A549 (cell line): Measurements from ENCODE around the gene PHC2. TPM values are rescaled to one million over a fixed set of nuclear protein-coding genes. Genes with fewer than 3 reads are reported as not detected.

Experiments used
- ATAC-seq, 2 experiments: fragments of 200-7000 bp in 1 of 2; fragments of >200 bp in 1 of 2; cut with Nextera tagmentation in 1 of 2; cut with Tn5 transposase in 1 of 2; 3 replicates each; pipeline versions ENCODE4 v1.8.0 to v1.9.1; 2018 to 2020; ENCODE audit warnings: mild to moderate bottlenecking in 1 of 2, moderate library complexity in 1 of 2
- CTCF ChIA-PET: fragments of 300-600 bp; sonication (Branson Sonifier 250); formaldehyde crosslinking; extraction: SDS; loops from one replicate; lab custom pipeline; 2021; ENCODE audit warnings: antibody characterized with exemption, inconsistent platforms; lab: Yijun Ruan, JAX
- POLR2A ChIA-PET: fragments of 350-600 bp; formaldehyde crosslinking; extraction: SDS; loops from one replicate; lab custom pipeline; 2021; ENCODE audit warnings: antibody characterized with exemption, inconsistent platforms; lab: Yijun Ruan, JAX
- DNase-seq, 2 experiments: peaks; one replicate each; pipeline versions ENCODE4 v3.0.0 to v3.0.0-alpha.2; 2011 to 2016; ENCODE audit warnings: low read depth in 1 of 2, low spot score in 1 of 2
- FAIRE-seq: peaks from 2 replicates; lab custom pipeline; 2011; peaks lifted over from hg19 to GRCh38; lab: Jason Lieb, UNC
- H3K27ac ChIP-seq, 2 experiments: fragments of >200 bp; sonication (Bioruptor Twin); formaldehyde crosslinking; 3 replicates each; pipeline ENCODE4 v1.5.1; 2016 to 2017
- H3K4me1 ChIP-seq: fragments of >200 bp; sonication (Bioruptor Twin); formaldehyde crosslinking; 3 replicates; pipeline ENCODE4 v1.6.1; 2016
- H3K4me2 ChIP-seq: fragments of >200 bp; sonication (Bioruptor Twin); formaldehyde crosslinking; 3 replicates; pipeline ENCODE4 v1.6.1; 2016
- H3K4me3 ChIP-seq: fragments of >200 bp; sonication (Bioruptor Twin); formaldehyde crosslinking; 3 replicates; pipeline ENCODE4 v1.5.1; 2016
- H3K9me3 ChIP-seq: fragments of >200 bp; sonication (Bioruptor Twin); formaldehyde crosslinking; 3 replicates; pipeline ENCODE4 v1.6.1; 2016
- EHMT2 ChIP-seq: fragments of 200-600 bp; sonication (generic); IDR thresholded peaks from 2 replicates; pipeline ENCODE4 v1.6.1; 2016; ENCODE audit warnings: antibody characterized with exemption, low read depth, mild to moderate bottlenecking, moderate library complexity
- FOXS1 ChIP-seq: fragments of 250-450 bp; sonication (Bioruptor Pico); IDR thresholded peaks from 2 replicates; pipeline ENCODE4 v1.5.0; 2020; ENCODE audit warnings: mild to moderate bottlenecking, moderate library complexity
- GATA3 ChIP-seq: IDR thresholded peaks from 2 replicates; pipeline ENCODE4 v1.6.1; 2012; ENCODE audit warnings: borderline replicate concordance
- HDAC2 ChIP-seq: fragments of 200-600 bp; sonication (generic); IDR thresholded peaks from 2 replicates; pipeline ENCODE4 v1.6.1; 2016
- HEYL ChIP-seq: fragments of 250-450 bp; sonication (Bioruptor Pico); IDR thresholded peaks from 2 replicates; pipeline ENCODE4 v1.8.0; 2021; ENCODE audit warnings: mild to moderate bottlenecking, moderate library complexity
- HOXB13 ChIP-seq: fragments of 250-450 bp; sonication (Bioruptor Pico); IDR thresholded peaks from 2 replicates; pipeline ENCODE4 v1.5.0; 2020; ENCODE audit warnings: low read depth, mild to moderate bottlenecking, moderate library complexity
- JUNB ChIP-seq: fragments of >200 bp; sonication (Bioruptor Twin); formaldehyde crosslinking; IDR thresholded peaks from 2 replicates; pipeline ENCODE4 v1.6.1; 2016
- MAFK ChIP-seq: fragments of 450-650 bp; IDR thresholded peaks from 2 replicates; pipeline ENCODE4 v1.6.1; 2014; ENCODE audit not compliant: partially characterized antibody
- MYC ChIP-seq: IDR thresholded peaks from 2 replicates; pipeline ENCODE4 v1.6.1; 2012; ENCODE audit warnings: mild to moderate bottlenecking, inconsistent platforms, low read length, improper control_type of control experiment, borderline replicate concordance
- PHF8 ChIP-seq: fragments of 200-600 bp; sonication (generic); IDR thresholded peaks from 2 replicates; pipeline ENCODE4 v1.6.1; 2016; ENCODE audit warnings: low read depth, mild to moderate bottlenecking, antibody characterized with exemption, moderate library complexity, borderline replicate concordance
- RAD21 ChIP-seq, 2 experiments: fragments of >200 bp in 1 of 2; sonication (Bioruptor Twin) in 1 of 2; formaldehyde crosslinking in 1 of 2; IDR thresholded peaks in 1 of 2; conservative IDR thresholded peaks in 1 of 2; 2 replicates in 1 of 2; 3 replicates in 1 of 2; pipeline ENCODE4 v1.6.1; 2012 to 2018; ENCODE audit warnings: inconsistent platforms in 1 of 2
- RFX5 ChIP-seq: fragments of 450-650 bp; IDR thresholded peaks from 2 replicates; pipeline ENCODE4 v1.7.1; 2014; ENCODE audit warnings: antibody characterized with exemption, mild to moderate bottlenecking, moderate library complexity
- TFCP2L1 ChIP-seq: fragments of 250-450 bp; sonication (Bioruptor Pico); IDR thresholded peaks from 2 replicates; pipeline ENCODE4 v1.5.0; 2021; ENCODE audit warnings: mild to moderate bottlenecking
- TP53 ChIP-seq: fragments of 250-450 bp; sonication (Bioruptor Pico); IDR thresholded peaks from 2 replicates; pipeline ENCODE4 v1.5.0; 2021; ENCODE audit warnings: mild to moderate bottlenecking, moderate library complexity
- ZFP36 ChIP-seq: fragments of 450-650 bp; IDR thresholded peaks from 2 replicates; pipeline ENCODE4 v1.6.1; 2014; ENCODE audit warnings: borderline replicate concordance; ENCODE audit not compliant: partially characterized antibody
- WGBS: methylation state at CpG from one replicate; pipeline ENCODE4 v1.1.6; 2017; ENCODE audit errors: missing lambda C conversion rate; 5-methylcytosine and 5-hydroxymethylcytosine counted together
- polyA plus RNA-seq, 4 experiments: library from polyadenylated mRNA; depleted of rRNA in 3 of 4; stranded (reverse); fragments of >200 nt; fragmentation: RNase III in 1 of 4; extraction: RNeasy Plus Mini Kit Qiagen cat#74134 plus additional on column Dnase treatment in 1 of 4; gene quantifications; 2 replicates in 3 of 4; 3 replicates in 1 of 4; pipeline ENCODE4 v1.2.3, GENCODE V29; 2011 to 2017
- TF ChIP-seq, protein P1 (sequence below): fragments of 200-600 bp; sonication (generic); IDR thresholded peaks from 2 replicates; pipeline ENCODE4 v1.6.1; 2016; ENCODE audit warnings: antibody characterized with exemption, mild to moderate bottlenecking, moderate library complexity
- TF ChIP-seq, protein P2 (sequence below): fragments of >200 bp; sonication (Bioruptor Twin); formaldehyde crosslinking; IDR thresholded peaks from 3 replicates; pipeline ENCODE4 v1.6.1; 2016
- TF ChIP-seq, protein P3 (sequence below): fragments of 150-350 bp; IDR thresholded peaks from 2 replicates; pipeline ENCODE4 v1.6.1; 2014; ENCODE audit warnings: low read depth, mild to moderate bottlenecking, low read length
- TF ChIP-seq, protein P4 (sequence below): fragments of 250-450 bp; sonication (Bioruptor Pico); IDR thresholded peaks from 2 replicates; pipeline ENCODE4 v1.5.0; 2020; ENCODE audit warnings: low read depth, mild to moderate bottlenecking, moderate library complexity
- TF ChIP-seq, protein P5 (sequence below): fragments of >200 bp; sonication (Bioruptor Twin); formaldehyde crosslinking; IDR thresholded peaks from 3 replicates; pipeline ENCODE4 v1.5.1; 2016
- TF ChIP-seq, protein P6 (sequence below): fragments of 450-650 bp; IDR thresholded peaks from 2 replicates; pipeline ENCODE4 v1.6.1; 2014; ENCODE audit warnings: antibody characterized with exemption
- TF ChIP-seq, protein P7 (sequence below): fragments of 250-450 bp; sonication (Bioruptor Pico); IDR thresholded peaks from 2 replicates; pipeline ENCODE4 v1.5.0; 2021; ENCODE audit warnings: mild to moderate bottlenecking, moderate library complexity, borderline replicate concordance

PHC2 gene
- polyA plus RNA-seq, 2 of the 4 experiments (the other 2 are of a cell fraction): 29.9 to 33.2 TPM

DNA sequence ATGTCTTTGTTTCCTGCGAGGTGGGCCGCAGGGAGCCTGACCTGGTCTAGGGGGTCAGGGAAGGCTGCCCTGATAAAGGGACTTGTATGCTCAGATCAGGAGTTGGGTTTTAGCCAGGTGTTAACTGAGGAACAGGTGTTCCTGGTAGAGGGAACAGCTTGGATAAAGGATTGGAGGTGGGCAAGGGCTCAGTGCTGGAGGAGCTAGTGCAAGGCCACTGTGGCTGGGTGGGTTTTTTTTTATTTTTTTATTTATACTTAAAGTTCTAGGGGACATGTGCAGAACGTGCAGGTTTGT lies 141.1 kb downstream of the PHC2 start:
- H3K4me2 ChIP-seq: no peak overlapping the region
- no peaks in the 10 kb centered on the region for H3K4me1 ChIP-seq
- no peak overlapping the region for H3K27ac ChIP-seq
- ATAC-seq: no peak
- H3K9me3 ChIP-seq: no peaks in the 10 kb centered on the region
- TF ChIP-seq FOXS1: no peak
- TF ChIP-seq, protein P1, sequence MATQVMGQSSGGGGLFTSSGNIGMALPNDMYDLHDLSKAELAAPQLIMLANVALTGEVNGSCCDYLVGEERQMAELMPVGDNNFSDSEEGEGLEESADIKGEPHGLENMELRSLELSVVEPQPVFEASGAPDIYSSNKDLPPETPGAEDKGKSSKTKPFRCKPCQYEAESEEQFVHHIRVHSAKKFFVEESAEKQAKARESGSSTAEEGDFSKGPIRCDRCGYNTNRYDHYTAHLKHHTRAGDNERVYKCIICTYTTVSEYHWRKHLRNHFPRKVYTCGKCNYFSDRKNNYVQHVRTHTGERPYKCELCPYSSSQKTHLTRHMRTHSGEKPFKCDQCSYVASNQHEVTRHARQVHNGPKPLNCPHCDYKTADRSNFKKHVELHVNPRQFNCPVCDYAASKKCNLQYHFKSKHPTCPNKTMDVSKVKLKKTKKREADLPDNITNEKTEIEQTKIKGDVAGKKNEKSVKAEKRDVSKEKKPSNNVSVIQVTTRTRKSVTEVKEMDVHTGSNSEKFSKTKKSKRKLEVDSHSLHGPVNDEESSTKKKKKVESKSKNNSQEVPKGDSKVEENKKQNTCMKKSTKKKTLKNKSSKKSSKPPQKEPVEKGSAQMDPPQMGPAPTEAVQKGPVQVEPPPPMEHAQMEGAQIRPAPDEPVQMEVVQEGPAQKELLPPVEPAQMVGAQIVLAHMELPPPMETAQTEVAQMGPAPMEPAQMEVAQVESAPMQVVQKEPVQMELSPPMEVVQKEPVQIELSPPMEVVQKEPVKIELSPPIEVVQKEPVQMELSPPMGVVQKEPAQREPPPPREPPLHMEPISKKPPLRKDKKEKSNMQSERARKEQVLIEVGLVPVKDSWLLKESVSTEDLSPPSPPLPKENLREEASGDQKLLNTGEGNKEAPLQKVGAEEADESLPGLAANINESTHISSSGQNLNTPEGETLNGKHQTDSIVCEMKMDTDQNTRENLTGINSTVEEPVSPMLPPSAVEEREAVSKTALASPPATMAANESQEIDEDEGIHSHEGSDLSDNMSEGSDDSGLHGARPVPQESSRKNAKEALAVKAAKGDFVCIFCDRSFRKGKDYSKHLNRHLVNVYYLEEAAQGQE: no peak
- TF ChIP-seq RFX5: no peak
- no peak for TF ChIP-seq JUNB
- TF ChIP-seq, protein P2, sequence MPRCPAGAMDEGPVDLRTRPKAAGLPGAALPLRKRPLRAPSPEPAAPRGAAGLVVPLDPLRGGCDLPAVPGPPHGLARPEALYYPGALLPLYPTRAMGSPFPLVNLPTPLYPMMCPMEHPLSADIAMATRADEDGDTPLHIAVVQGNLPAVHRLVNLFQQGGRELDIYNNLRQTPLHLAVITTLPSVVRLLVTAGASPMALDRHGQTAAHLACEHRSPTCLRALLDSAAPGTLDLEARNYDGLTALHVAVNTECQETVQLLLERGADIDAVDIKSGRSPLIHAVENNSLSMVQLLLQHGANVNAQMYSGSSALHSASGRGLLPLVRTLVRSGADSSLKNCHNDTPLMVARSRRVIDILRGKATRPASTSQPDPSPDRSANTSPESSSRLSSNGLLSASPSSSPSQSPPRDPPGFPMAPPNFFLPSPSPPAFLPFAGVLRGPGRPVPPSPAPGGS: no peak
- no peak for TF ChIP-seq RAD21 (conservative IDR thresholded peaks at IDR 0.05 in 1 of 2, IDR thresholded peaks at IDR 0.05 in 1 of 2)
- no peak for TF ChIP-seq TP53 (CRISPR knock-in tag)
- no peak for TF ChIP-seq EHMT2
- TF ChIP-seq, protein P3, sequence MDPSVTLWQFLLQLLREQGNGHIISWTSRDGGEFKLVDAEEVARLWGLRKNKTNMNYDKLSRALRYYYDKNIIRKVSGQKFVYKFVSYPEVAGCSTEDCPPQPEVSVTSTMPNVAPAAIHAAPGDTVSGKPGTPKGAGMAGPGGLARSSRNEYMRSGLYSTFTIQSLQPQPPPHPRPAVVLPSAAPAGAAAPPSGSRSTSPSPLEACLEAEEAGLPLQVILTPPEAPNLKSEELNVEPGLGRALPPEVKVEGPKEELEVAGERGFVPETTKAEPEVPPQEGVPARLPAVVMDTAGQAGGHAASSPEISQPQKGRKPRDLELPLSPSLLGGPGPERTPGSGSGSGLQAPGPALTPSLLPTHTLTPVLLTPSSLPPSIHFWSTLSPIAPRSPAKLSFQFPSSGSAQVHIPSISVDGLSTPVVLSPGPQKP: no peak
- TF ChIP-seq HOXB13 (CRISPR knock-in tag): no peak
- TF ChIP-seq MYC: no peak
- TF ChIP-seq, protein P4, sequence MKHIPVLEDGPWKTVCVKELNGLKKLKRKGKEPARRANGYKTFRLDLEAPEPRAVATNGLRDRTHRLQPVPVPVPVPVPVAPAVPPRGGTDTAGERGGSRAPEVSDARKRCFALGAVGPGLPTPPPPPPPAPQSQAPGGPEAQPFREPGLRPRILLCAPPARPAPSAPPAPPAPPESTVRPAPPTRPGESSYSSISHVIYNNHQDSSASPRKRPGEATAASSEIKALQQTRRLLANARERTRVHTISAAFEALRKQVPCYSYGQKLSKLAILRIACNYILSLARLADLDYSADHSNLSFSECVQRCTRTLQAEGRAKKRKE (CRISPR knock-in tag): no peak
- TF ChIP-seq, all 56 proteins: peak for 0
- no peak overlapping the region for H3K4me3 ChIP-seq
- 97% methylated on average over 3 of the region's 3 CpGs for WGBS
- ChIA-PET CTCF (no interaction called here), POLR2A (no interaction called here)
- FAIRE-seq: no peak
- no peak for DNase-seq

DNA sequence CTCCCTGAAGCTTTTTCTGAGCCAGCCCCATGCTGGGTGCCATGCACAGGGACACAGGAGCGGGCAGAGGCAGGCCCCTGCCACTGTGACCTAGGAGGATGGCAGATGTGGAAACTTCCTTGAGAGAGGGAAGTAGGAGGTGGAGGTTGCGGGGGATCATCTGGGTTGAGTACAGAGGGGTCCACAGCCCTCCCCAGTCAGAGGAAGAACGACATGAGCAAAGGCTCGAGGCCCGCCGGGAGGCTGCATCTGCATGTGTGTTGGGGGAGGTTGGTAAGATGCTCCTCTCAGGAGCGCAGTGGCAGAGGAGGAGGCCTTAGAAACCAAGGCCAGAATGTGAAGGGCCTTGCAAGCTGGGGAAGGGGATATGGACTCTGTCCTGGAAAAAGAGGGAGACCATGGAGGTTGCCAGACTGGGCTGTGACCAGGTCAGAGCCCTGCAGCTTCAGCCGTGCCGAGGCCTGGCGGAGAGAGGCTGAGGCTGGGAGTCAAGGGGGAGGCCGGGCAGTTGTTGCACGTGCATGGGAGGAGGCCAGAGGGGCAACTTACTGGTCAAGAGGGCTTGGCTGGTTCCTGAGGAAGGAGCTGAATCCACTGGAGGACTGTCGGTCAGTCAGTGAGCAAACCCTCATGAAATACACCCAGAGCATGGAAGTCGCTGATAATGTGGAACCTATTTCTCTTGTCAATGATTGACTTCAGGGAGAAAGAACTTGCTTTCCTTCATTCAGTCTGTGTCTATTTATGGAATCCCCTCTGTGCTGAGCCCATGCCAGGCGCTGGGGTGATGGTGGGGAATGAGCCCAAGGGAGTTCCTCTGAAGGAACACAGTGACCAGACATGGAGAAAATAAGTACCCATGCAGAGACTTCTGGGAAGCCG lies 141.7 kb downstream of the PHC2 start:
- WGBS: 91% methylated on average over 16 of the region's 16 CpGs
- POLR2A ChIA-PET: no interaction called here
- FAIRE-seq: no peak
- TF ChIP-seq GATA3 (no peak), TFCP2L1 (CRISPR knock-in tag) (no peak), MAFK (no peak), PHF8 (no peak), HEYL (no peak), HDAC2 (no peak), ZFP36 (no peak), FOXS1 (no peak)
- TF ChIP-seq, protein P4 (CRISPR knock-in tag): no peak
- TF ChIP-seq, protein P5, sequence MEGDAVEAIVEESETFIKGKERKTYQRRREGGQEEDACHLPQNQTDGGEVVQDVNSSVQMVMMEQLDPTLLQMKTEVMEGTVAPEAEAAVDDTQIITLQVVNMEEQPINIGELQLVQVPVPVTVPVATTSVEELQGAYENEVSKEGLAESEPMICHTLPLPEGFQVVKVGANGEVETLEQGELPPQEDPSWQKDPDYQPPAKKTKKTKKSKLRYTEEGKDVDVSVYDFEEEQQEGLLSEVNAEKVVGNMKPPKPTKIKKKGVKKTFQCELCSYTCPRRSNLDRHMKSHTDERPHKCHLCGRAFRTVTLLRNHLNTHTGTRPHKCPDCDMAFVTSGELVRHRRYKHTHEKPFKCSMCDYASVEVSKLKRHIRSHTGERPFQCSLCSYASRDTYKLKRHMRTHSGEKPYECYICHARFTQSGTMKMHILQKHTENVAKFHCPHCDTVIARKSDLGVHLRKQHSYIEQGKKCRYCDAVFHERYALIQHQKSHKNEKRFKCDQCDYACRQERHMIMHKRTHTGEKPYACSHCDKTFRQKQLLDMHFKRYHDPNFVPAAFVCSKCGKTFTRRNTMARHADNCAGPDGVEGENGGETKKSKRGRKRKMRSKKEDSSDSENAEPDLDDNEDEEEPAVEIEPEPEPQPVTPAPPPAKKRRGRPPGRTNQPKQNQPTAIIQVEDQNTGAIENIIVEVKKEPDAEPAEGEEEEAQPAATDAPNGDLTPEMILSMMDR: no peak
- TF ChIP-seq, protein P6, sequence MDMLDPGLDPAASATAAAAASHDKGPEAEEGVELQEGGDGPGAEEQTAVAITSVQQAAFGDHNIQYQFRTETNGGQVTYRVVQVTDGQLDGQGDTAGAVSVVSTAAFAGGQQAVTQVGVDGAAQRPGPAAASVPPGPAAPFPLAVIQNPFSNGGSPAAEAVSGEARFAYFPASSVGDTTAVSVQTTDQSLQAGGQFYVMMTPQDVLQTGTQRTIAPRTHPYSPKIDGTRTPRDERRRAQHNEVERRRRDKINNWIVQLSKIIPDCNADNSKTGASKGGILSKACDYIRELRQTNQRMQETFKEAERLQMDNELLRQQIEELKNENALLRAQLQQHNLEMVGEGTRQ: no peak
- TF ChIP-seq, protein P7, sequence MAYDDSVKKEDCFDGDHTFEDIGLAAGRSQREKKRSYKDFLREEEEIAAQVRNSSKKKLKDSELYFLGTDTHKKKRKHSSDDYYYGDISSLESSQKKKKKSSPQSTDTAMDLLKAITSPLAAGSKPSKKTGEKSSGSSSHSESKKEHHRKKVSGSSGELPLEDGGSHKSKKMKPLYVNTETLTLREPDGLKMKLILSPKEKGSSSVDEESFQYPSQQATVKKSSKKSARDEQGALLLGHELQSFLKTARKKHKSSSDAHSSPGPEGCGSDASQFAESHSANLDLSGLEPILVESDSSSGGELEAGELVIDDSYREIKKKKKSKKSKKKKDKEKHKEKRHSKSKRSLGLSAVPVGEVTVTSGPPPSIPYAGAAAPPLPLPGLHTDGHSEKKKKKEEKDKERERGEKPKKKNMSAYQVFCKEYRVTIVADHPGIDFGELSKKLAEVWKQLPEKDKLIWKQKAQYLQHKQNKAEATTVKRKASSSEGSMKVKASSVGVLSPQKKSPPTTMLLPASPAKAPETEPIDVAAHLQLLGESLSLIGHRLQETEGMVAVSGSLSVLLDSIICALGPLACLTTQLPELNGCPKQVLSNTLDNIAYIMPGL: no peak

More for the DNA sequence above, 141.7 kb downstream of the PHC2 start:
- DNase-seq: no peak
- no peaks in the 10 kb centered on the region for H3K9me3 ChIP-seq
- no peak overlapping the region for H3K27ac ChIP-seq
- no peak overlapping the region for H3K4me3 ChIP-seq
- H3K4me2 ChIP-seq: no peak overlapping the region
- ATAC-seq: no peak
- H3K4me1 ChIP-seq: no peaks in the 10 kb centered on the region
- CTCF ChIA-PET: interaction anchor here (1.3 kb wide), 1 partner anchor 181 kb away, joined by 4 read pairs; no protein-coding TSS in a partner anchor
